ENCODE data around the gene RAB11FIP4.

RAB11FIP4 gene

DNA sequence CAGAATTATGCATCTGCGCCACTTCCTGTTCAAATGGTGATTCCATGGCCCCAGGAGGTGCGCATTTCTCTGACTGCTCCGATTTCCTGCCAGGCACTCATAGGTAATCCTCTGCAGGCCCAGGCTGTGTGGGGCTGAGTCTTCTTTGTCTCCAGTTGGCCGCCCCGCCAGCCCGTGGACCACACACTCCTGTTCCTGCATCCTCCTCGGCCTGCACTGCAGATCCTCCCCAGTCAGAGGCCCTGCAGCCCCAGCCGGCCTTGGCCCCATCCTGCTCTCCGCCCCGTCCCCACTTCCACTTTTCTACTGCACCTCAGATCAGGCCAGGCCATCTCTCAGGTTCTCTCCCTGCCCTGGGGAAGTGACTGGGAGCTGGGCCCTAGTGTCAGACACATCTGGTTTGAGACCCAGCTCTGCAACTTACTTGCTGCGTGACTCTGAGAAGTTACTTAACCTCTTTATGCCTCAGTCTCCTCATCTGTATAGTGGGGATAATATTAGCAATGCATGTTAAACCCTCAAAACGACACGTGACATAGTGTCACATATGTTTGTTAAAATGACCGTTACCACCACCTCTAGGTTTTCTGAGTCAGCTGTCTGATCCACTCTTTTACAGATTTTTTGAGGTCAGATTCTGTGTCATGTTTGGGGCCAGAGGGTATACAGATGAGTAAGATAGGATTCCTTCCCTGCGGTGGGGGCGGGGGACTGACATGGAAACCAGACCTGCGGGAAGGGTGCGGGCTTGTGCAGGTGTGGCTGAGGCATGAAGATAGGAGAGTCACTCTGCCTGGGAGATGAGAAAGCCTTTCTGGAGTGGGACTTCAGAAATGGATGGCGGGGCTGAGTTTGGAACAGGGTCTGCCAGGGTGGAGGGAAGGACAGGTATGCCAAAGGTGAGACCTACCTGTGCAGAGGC is 12.8 kb downstream of the RAB11FIP4 start:
- no peak for FAIRE-seq

DNA sequence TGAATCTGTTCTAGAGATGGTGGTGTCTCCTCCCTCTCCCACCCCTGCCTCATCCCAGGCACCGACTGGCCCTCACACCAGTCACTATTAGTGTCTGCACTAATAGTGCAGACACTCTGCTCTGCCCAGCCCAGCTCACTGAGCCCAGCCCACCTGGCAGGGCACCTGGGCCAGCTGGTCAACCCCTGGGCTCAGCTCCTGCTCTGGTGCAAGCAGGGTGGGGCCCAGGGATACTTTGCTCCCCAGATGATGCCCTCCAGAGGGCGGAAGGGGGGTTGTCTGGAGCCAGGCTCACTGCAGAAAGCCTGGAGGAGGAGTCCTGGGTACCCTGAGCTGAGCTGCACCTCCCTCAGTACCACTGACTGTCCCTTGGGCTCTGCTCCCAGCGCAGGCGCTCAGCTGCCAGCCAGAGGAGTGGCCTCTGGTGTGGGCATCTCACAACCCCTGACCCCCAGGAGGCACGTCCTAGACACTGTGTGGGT is 14.5 kb downstream of the RAB11FIP4 start:
- no peak for DNase-seq (ENCODE audit: insufficient read length, low spot score)
- FAIRE-seq = no peak

More for the DNA sequence above, 12.8 kb downstream of the RAB11FIP4 start:
- no peak for DNase-seq (ENCODE audit: insufficient read length, low spot score)

DNA sequence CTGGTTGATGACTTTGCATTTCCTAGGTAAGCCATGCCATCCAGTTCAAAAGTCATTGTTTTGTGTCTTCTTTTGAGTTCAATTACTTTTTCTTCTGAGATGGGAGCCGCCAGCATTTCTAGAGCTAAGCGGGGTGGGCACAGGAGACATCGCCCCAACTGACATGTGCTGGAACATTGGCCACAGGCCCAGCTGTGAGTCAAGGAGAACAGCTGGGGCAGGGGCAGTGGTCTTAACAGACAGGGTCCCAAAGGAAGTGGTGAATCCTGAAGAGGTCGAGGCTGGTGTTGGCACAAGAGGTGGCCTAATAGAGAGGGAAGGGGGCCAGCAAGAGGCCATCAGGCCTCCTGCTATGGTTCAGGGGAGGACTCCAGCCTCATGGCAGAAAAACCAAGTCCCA is 17.1 kb downstream of the RAB11FIP4 start:
- FAIRE-seq (no peak), DNase-seq (ENCODE audit: insufficient read length, low spot score) (no peak)

DNA sequence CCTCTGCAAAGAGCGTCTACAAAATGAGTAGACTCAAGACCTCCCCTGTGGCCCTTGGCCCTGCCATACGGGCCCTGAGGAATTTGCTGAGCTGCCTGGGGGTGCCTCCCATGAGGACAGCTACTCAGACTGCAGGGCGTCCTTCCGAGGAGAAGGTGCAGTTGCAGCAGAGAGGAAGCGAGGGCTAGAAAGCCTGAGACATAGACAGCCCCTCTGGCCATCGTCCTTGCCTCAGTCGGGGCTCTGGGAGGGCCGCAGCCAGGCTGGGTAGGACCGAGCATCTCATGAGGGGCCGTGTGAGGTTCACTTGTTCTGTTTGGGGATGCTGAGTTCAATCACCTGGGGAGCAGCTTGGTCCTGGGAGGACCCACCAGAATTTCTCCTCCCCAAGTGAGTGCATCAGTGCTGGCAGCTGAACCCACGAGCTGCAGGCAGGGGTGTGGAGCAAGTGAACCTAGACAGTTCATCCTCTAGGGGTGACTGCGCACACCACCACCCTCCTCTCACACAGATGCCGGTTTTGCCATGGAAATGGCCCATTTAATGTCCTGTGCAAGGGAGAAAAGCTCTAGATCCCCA is 20.3 kb downstream of the RAB11FIP4 start:
- FAIRE-seq (no peak), DNase-seq (ENCODE audit: insufficient read length, low spot score) (no peak)

DNA sequence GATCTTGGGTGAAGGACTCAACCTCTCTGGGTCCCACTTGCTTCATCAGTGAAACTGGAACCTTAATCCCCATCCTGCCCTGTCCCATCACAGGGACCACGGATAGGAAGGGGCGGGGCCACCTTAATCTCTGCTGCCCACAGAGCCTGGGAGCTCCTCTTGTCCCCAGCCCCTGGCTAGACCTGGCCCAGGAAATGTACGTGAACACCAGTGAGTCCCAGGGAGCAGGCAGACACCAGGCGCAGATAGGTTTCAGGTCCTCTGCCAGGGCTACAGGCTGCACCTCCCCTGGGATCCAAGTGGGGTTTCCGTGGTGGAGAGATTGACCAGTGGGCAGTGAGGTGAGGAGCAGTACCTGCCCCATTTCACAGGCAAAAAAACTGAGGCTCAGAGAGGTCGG is 21.0 kb downstream of the RAB11FIP4 start:
- no peak for FAIRE-seq
- no peak for DNase-seq (ENCODE audit: insufficient read length, low spot score)

- FAIRE-seq (no peak), DNase-seq (ENCODE audit: insufficient read length, low spot score) (no peak)
Measured at GRCh38 chr17:31413081-31413799, 21.8 kb downstream of the RAB11FIP4 start.

DNA sequence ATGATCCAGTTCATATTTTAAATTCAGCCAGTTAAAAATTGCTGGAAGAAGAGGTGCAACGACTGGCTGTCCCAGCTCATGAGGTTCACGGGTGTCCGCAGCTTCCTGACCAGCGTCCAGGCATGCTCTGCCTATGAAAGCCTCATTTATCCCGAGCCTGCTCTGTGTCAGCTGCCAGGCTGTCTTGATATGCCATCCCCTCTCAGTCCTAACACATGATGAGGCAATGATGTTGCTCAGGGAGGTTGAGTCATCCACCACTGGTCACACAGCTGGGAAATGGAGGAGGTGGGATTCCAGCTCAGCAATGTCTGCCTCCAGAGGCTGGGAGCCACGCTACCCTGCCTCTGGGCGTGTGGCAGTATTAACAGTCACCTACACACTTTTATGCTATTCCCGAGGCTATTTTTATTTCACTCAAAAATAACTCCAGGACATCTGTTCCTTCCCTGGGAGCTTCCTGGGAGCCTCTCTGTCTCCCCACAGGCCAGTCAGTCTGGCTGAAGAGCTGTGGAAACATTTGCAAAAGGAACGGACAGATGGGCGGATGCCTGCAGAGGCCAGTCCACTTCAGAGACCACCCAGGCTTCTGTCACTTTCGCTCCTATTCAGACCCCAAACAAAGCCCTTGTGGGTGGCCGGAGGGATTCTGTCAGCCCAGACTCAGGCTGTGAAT is 22.5 kb downstream of the RAB11FIP4 start:
- DNase-seq (ENCODE audit: insufficient read length, low spot score) = no peak
- no peak for FAIRE-seq

DNA sequence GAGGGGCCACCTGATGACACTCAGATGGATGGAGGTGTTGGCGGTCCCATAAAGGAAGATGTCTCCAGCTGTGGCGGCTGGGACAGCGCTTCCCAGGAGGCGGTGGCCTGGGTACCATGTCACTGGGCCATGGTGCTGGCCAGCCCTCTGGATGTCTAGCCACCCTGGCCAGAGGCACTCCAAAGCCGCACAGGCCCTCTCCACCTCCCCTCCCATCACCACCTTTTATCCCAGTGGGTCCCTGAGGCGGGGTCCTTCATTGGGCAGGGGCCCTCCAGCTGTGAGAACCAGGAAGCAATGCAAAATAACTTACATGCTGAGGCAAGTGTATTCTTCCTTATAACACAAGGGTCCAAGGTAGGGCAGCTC is 23.1 kb downstream of the RAB11FIP4 start:
- no peak for DNase-seq (ENCODE audit: insufficient read length, low spot score)
- FAIRE-seq = no peak

DNA sequence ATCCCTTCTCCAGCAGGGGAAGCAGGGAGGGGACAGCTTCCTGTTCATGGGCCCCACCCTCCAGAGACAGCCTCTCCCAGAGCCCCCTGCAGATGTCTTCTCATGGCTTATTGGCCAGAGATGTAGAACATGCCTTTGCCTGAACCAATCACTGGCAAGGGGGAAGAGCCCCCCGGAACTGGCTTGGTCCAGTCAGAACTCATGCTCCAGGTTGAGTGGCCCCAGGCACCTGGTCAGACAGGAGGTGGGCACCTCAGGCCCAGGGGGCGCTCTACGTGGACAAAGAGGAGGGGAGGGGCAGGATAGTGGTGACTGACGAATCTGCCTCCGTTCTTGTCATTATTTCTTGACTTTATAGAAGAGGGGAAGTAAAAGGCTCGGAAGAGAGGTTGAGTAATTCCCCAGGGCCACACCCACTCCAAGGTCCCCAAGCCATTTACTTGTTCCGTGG is 23.6 kb downstream of the RAB11FIP4 start:
- DNase-seq (ENCODE audit: insufficient read length, low spot score) (no peak), FAIRE-seq (no peak)

DNA sequence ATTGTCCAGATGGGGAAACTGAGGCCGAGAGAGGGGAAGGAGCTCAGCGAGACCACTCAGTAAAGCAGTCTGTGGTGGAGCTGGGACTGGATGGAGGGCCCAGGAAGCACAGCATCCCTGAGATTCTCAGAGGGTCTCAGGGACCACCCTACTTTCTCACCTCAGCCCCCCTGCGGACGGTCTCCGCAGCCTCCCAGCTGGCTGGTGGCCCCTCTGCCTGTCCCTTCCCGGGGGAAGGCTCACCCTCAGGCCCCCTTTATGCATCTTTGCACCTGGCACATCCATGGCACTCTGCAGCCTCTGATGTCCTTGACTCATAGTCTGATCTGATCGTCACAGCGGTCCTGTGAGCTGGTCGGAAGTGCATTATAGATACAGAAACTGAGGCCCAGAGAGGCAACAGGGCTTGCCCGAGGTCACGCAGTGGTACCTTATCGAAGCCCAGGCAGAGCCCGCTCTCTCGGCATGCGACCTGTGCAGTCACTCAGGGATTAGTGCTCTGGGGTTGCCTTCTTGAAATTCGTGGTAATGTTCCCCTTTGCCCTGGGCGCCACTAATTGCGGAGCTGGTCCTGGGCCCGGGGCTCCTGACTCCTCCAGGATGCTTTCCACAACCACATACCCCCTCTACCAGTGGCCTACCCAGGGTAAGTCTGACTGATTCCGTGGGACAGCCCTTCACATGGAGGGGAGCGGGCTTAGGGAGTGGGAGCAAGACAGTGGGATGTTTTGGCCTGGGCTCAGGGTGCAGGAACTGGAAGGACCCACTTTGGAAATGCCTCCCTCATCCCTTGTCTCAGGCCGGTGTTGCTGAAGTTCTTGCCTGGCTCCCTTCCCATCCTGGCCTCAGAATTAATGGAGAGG is 24.4 kb downstream of the RAB11FIP4 start:
- FAIRE-seq = no peak
- DNase-seq (ENCODE audit: insufficient read length, low spot score) = no peak

GRCh38 chr17:31416503-31416923 is 25.0 kb downstream of the RAB11FIP4 start:
- no peak for FAIRE-seq

DNA sequence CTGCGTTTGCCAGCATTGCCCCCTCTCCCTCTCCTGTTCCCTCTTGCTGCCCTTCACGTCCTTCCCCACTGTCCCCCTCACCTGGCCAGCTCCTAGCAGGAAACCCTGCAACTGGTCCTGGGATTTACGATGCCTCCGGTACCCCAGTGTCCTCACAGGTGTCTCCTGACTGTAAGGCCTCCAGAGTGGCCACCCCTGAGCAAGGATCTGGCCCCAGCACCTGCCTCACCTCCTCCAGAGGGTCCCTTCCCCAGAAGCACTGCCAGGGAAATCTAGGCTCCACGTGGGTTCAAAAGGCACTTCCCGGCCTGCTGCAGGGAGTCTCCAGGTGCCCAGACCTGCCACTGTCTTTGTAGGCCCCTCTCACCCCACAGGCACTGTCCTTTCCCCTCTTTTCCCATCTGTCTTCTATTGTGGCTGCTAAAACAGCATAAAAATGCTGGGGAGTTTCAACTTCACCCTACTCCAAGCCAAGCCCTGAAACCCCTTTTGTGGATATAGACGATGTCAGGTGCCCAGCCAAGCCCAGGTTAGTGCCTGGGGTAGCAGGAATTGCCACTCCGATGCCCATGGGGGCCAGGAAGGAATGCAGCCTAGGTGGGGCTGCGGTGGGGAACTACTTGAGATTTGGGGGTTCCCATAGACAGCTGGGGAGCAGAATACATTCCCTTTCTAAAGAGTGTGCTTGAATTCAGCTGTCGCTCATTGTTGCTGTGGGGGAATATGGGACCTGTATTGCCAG is 25.7 kb downstream of the RAB11FIP4 start:
- FAIRE-seq (no peak), DNase-seq (ENCODE audit: insufficient read length, low spot score) (no peak)

More at GRCh38 chr17:31416503-31416923, 25.0 kb downstream of the RAB11FIP4 start:
- DNase-seq (ENCODE audit: insufficient read length, low spot score) = no peak

DNA sequence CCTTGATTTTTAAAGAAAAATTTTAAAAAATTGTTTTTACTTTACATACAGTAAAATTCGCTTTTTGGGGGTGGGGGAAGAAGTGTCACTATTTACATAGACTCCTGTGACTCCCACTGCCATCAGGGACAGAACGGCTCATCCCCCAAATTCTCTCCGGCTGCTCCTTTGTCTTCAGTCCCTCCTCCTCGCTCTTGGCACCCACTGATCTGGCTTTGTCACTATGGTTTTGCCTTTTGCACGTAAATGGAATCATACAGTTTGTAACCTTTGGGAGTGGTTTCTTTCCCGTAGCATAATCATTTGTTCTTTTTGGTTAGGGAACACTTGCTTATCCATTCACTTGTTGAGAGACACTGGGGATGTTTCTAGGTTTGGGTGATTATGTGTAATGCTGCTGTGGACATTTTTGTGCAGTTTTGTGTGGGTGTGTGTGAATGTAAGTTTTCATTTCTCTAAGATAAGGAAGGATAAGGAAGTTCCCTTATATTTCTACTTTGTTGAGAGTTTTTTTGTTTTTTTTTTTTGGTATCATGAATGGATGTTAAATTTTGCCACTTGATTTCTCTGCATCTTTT is 27.4 kb downstream of the RAB11FIP4 start:
- FAIRE-seq = no peak
- no peak for DNase-seq (ENCODE audit: insufficient read length, low spot score)

DNA sequence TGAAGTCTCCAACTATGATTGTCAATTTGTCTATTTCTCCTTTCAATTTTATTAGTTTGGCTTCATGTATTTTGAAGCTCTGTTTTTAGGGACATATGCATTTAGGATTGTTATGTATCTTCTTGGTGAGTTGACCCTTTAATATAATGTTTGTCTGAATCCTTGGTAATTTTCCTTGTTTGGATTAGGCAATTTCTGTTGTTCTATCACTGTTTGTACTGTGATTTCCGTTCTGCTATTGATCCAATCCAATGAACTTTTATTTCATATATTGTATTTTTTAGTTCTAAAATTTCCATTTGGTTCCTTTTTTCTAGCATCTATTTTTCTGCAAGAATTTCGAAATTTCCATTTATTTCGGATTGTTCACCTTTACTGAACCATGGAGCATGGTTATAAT is 31.0 kb downstream of the RAB11FIP4 start:
- FAIRE-seq (no peak), DNase-seq (ENCODE audit: insufficient read length, low spot score) (no peak)

DNA sequence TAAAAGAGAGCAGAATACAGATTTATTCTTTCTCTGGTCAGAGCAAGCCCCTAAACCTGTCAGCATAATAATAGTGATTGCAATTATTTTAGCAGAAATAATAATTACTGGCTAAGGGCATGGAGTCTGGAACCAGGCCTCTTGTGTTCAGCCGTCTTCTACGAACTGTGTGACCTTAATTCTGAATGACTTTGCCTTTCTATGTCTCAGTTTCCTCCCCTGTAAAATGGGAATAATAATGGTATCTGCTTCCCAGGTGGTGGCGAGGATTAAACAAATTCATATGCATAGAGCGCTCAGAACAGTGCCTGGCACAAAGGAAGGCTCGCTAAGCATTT is 33.4 kb downstream of the RAB11FIP4 start:
- FAIRE-seq (no peak), DNase-seq (ENCODE audit: insufficient read length, low spot score) (no peak)

GRCh38 chr17:31425282-31426040 is 34.0 kb downstream of the RAB11FIP4 start:
- no peak for DNase-seq (ENCODE audit: insufficient read length, low spot score)

DNA sequence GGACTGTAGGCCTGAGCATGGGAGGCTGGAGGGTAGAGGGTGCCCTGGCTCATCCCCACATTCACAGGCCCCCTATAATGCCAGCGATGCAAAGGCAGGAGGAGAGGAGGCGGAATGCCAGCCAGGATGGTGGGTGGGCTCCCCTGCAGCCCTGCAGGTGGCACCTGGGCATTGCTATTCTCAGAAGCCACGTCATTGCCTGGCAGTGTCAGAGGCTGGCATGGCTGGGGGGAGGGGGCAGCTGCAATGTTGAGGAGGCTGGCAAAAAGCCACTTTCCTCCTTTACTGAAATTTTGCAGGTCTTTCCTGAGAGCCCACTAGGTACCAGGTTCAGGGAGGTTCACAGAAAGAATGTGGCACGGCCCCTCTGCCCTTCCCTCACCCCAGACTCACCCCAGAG is 36.2 kb downstream of the RAB11FIP4 start:
- FAIRE-seq (no peak), DNase-seq (ENCODE audit: insufficient read length, low spot score) (no peak)

More at GRCh38 chr17:31425282-31426040, 34.0 kb downstream of the RAB11FIP4 start:
- no peak for FAIRE-seq

GRCh38 chr17:31428111-31428510 is 36.6 kb downstream of the RAB11FIP4 start:
- FAIRE-seq (no peak), DNase-seq (ENCODE audit: insufficient read length, low spot score) (no peak)
